ENCODE measurements around the gene KRTAP4-11.

DNA sequence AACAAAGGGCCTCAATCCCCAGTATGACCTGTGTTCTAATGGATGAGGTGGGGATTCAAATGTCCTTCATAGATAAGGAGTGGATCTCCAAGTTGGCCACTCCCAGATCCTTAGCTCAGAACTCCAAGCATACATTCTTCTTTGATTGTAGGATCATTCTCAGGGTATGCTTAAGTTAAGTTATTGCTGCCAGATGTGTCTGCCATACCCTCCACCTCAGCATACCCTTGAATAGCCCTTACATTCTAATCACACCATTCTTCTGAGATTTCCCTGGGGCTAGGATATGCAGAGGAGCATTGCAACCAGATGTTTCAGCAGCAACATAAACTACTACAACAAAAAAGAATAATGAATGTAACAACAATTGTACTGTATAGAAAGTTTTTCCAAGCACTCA is 50.9 kb downstream of the KRTAP4-11 start:
- TF ChIP-seq, protein P1, sequence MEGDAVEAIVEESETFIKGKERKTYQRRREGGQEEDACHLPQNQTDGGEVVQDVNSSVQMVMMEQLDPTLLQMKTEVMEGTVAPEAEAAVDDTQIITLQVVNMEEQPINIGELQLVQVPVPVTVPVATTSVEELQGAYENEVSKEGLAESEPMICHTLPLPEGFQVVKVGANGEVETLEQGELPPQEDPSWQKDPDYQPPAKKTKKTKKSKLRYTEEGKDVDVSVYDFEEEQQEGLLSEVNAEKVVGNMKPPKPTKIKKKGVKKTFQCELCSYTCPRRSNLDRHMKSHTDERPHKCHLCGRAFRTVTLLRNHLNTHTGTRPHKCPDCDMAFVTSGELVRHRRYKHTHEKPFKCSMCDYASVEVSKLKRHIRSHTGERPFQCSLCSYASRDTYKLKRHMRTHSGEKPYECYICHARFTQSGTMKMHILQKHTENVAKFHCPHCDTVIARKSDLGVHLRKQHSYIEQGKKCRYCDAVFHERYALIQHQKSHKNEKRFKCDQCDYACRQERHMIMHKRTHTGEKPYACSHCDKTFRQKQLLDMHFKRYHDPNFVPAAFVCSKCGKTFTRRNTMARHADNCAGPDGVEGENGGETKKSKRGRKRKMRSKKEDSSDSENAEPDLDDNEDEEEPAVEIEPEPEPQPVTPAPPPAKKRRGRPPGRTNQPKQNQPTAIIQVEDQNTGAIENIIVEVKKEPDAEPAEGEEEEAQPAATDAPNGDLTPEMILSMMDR (conservative IDR thresholded peaks at IDR 0.05; ENCODE audit: low read depth, low read length): no peak
- no peak for TF ChIP-seq EZH2 (IDR thresholded peaks at IDR 0.05; ENCODE audit: borderline replicate concordance, low read depth, low read length, poor library complexity, severe bottlenecking)
